GM20000 (cell line): ENCODE results near the gene TENT5C.

Experiments
- DNase-seq: peaks from one replicate; pipeline ENCODE4 v3.0.0; 2012; ENCODE audit warnings: low spot score
- TF ChIP-seq, protein P1 (sequence below): IDR thresholded peaks from 2 replicates; pipeline ENCODE4 v1.5.1; 2012; ENCODE audit warnings: mild to moderate bottlenecking, control low read depth; ENCODE audit errors: extremely low read depth, missing control alignments

TENT5C gene

DNA sequence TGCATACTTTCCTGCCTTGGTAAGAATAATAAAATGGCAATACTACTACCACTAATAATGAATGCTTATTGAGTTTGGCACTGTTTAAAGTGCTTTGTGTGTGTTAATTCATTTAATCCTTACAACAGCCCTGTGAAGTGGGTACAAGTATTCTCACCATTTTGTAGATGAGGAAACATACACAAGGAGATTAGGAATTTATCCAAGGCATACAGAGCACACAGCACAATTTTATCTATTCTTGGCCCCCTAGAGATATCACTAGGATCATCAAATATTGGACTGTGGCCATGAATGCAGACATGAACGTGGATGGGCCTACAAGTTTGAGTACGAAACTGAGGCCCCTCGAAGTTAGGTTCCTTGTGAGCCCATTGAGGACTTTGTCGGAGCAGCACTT lies 39.5 kb downstream of the TENT5C start:
- DNase-seq = no peak
- TF ChIP-seq, protein P1, sequence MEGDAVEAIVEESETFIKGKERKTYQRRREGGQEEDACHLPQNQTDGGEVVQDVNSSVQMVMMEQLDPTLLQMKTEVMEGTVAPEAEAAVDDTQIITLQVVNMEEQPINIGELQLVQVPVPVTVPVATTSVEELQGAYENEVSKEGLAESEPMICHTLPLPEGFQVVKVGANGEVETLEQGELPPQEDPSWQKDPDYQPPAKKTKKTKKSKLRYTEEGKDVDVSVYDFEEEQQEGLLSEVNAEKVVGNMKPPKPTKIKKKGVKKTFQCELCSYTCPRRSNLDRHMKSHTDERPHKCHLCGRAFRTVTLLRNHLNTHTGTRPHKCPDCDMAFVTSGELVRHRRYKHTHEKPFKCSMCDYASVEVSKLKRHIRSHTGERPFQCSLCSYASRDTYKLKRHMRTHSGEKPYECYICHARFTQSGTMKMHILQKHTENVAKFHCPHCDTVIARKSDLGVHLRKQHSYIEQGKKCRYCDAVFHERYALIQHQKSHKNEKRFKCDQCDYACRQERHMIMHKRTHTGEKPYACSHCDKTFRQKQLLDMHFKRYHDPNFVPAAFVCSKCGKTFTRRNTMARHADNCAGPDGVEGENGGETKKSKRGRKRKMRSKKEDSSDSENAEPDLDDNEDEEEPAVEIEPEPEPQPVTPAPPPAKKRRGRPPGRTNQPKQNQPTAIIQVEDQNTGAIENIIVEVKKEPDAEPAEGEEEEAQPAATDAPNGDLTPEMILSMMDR = no peak

DNA sequence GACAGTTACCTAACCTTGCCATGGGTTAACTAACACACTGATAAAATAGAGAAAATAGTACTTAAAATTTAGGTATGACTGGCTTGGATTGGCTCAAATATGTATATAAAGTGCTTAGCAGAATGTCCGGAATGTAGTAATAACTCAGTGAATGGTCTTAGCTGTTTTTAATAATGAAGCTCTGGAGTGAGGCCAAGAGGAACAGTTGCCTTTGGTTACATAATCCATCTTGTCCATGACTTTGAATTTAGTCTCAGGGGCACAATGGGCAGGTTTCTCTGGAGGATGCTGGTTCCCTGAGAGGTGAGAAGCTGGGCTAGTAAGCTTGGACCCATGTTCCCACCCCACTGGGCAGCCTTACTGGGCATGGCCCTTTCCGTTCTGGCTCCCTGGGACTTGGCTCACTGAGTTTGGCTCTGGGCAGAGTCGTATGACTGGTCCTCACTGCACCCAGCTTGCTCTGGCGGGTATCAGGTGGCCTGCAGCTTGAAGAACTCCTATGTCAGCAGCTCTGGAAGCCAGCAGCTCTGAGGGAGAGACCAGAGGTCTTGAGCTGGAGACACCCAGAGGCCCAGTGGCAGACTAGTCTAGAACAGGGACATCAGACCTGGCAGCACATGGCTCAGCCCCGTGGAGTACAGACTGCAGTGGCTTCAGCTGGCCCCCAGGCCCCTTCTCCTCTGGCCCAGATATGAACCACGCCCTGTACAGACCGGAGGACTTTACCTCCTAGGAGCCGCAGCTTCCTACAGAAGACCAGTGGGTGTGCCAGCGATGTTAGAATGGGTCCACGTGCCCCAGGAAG lies 40.4 kb downstream of the TENT5C start:
- DNase-seq = no peak
- TF ChIP-seq, protein P1 = no peak

DNA sequence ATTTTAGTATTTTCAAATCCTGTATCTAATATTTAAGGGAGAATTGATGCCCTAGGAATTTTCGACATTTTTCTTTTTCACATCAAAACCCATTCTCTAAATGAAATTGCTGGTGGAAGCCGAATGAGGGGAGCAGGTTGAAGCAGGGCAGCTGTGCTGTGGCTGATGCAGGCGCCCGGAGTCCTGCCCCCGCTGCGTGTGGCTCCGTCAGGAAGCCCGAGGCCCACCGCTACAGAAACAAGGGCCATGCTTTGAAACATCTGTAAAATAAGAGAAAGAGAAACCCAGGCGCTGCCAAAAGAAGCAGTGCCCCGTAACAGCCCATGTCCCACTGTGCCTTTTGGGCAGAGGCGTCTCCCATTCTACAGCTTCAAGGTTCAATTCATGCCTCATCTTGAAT lies 41.1 kb downstream of the TENT5C start:
- DNase-seq = no peak
- TF ChIP-seq, protein P1 = no peak

DNA sequence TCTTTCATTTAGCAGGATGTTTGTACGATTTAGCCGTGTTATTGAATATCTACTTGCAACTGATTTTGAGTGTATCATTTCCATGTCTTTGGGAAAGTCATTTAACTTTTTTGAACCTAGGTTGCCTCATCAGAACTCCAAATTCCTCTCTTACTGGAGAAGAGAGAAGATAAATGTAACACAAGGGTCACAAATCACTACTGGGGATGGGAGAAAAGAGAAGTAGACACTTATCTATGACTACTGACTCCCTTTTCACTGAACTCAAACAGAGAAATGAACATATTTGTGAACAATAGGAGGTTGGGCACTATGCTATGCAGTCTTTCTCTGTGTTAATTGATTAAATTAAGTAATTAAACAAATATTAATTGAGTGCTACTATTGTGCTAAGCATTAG lies 42.2 kb downstream of the TENT5C start:
- TF ChIP-seq, protein P1 = no peak
- DNase-seq = no peak

DNA sequence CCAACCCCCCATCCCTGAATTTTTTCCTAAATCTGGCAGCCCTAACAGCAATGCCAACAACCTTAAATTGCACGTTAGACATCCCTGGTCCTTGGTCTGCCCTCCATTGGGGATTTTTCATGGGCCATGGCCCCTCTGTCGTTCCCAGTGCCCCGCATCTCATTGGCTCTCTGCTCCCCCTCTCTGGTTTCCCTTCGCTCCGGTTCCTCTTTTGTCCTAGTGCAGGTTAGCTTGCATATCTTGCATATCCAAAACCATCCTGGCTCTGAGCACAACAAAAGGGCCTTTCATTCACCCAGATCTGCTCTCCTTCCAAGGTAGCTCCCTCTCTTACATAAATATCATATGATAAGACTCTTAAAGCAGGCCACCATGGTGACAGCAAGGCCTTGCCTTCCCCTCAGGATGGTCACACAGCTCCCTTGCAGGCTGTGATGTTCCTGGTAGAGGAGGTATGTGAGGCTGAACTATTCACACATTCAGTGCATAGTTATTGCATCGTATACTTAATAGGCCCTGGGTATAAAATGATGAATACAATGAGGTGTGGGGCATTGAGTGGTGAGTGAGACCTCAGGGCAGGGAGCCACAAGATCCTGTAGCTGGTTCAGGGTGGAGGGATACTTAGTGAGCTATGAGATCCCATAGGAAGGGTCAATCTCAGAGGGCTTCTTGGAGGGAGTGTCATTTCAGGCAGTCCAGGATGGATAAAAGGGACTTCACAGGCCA lies 45.2 kb downstream of the TENT5C start:
- DNase-seq = no peak
- TF ChIP-seq, protein P1 = no peak

DNA sequence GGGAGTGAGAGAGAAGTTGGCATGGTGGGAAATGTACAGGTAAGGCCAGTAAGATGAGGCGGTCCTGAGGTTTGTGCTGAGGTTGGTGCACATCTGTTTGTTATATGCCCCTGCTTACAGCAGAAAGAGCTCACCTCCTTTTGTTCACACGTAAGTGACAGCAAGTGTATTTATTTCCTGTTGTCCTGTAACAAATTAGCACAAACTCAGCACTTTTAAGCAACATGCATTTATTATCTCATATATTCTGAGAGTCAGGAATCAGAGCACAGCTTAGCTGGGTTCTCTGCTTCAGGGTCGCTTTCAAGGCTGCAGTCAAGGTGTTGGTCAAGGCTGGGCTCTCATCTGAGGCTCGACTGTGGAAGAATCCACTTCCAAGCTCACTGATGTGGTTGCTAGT lies 45.8 kb downstream of the TENT5C start:
- TF ChIP-seq, protein P1 = no peak
- DNase-seq = no peak

DNA sequence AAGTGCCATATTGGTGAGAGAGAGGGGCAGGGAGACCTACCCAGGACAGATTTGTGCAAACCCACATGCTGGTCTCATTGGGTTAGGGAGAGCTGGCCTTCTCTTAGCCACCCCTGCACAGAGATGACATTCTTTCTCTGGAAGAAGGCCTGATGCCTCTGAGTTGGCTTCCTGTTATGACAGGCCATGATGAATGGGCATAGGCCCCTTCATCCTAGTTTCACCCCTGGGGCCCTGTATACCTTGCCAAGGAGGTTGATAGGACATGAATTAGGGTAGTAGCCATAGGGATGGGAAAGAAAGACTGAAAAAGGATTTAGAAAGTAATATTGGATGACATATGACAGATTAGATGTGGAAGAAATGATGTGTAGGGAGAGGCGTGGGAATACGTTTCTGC lies 46.6 kb downstream of the TENT5C start:
- TF ChIP-seq, protein P1 = no peak
- DNase-seq = no peak
